Stomach (tissue), 9 donors: ENCODE data around the gene NEFH. TPM values are rescaled to one million over a fixed set of nuclear protein-coding genes. Genes with fewer than 3 reads are reported as not detected.

Source experiments
- DNase-seq, 2 donors: peaks; one replicate each; pipeline versions ENCODE4 v3.0.0 to v3.0.0-alpha.2; 2013 to 2019
- H3K27ac ChIP-seq, 5 donors: fragments of 200-600 bp in 4 of 5; sonication (generic) in 4 of 5; one replicate each; pipeline ENCODE4 v1.5.1; 2013 to 2019; ENCODE audit warnings: mild to moderate bottlenecking in 1 of 5, moderate library complexity in 1 of 5
- H3K27me3 ChIP-seq, 3 donors: fragments of 200-600 bp; sonication (generic); one replicate each; pipeline ENCODE4 v1.5.1; 2017 to 2019; ENCODE audit warnings: mixed run types in 1 of 3
- H3K36me3 ChIP-seq, 4 donors: fragments of 200-600 bp; sonication (generic); 1 replicate in 3 of 4; 2 replicates in 1 of 4; pipeline ENCODE4 v1.5.1; 2016 to 2019
- H3K4me1 ChIP-seq, 4 donors: fragments of 200-600 bp; sonication (generic); one replicate each; pipeline ENCODE4 v1.5.1; 2016 to 2019
- H3K4me3 ChIP-seq, 4 donors: fragments of 200-600 bp; sonication (generic) in 3 of 4; one replicate each; pipeline ENCODE4 v1.5.1; 2016 to 2019; ENCODE audit warnings: mild to moderate bottlenecking in 1 of 4
- H3K9me3 ChIP-seq, 4 donors: fragments of 200-600 bp; sonication (generic); one replicate each; pipeline ENCODE4 v1.5.1; 2016 to 2019
- EP300 ChIP-seq: sonication (generic); formaldehyde crosslinking; IDR thresholded peaks from one replicate; pipeline ENCODE4 v1.6.1; 2017; ENCODE audit warnings: antibody characterized with exemption
- POLR2A ChIP-seq, 4 donors: fragments of 450-650 bp; IDR thresholded peaks; one replicate each; pipeline ENCODE4 v1.6.1; 2016; ENCODE audit warnings: antibody characterized with exemption in 4 of 4, control low read depth in 2 of 4, mild to moderate bottlenecking in 1 of 4, moderate library complexity in 1 of 4
- POLR2AphosphoS5 ChIP-seq, 3 donors: sonication (generic); formaldehyde crosslinking; IDR thresholded peaks; one replicate each; pipeline ENCODE4 v1.6.1; 2016; ENCODE audit warnings: antibody characterized with exemption in 3 of 3
- WGBS, 5 donors: extraction: QIAGEN DNeasy Blood & Tissue Kit in 3 of 5; methylation state at CpG; one replicate each; pipeline versions ENCODE4 v1.1.5 to v1.1.7; 2013 to 2018; 5-methylcytosine and 5-hydroxymethylcytosine counted together
- intact Hi-C: fragments of 100-400 bp; cut with DNase I; formaldehyde crosslinking; loops from one replicate; pipeline ENCODE4 v1.15.1; 2023; ENCODE audit warnings: low total_unique reads
- polyA plus RNA-seq, 3 donors: library from polyadenylated mRNA; stranded (reverse); fragments of 200-250 nt; gene quantifications; one replicate each; pipeline ENCODE4 v1.2.3, GENCODE V29; 2013
- total RNA-seq, 5 donors: library from RNA; depleted of rRNA; stranded (reverse); fragments of >200 nt; gene quantifications; one replicate each; pipeline versions ENCODE4 v1.1.0 to v1.2.3, GENCODE V29; 2014 to 2016
- TF ChIP-seq, protein P1 (sequence below), 7 experiments: fragments of 450-650 bp in 4 of 7; fragments of 200-600 bp in 3 of 7; sonication (generic) in 3 of 7; IDR thresholded peaks; one replicate each; pipeline ENCODE4 v1.5.1; 2016 to 2019; ENCODE audit warnings: antibody characterized with exemption in 7 of 7, control low read depth in 2 of 7, mild to moderate bottlenecking in 1 of 7
- donor health status: healthy with polysubstance abuse.
- donor health status: Bipolar disorder and iron deficiency.
- donor health status: healthy.

Gene NEFH
- total and polyA plus RNA-seq, 8 donors, result 0.14 to 2.7 (median 0.43) TPM; not detected in 3

DNA sequence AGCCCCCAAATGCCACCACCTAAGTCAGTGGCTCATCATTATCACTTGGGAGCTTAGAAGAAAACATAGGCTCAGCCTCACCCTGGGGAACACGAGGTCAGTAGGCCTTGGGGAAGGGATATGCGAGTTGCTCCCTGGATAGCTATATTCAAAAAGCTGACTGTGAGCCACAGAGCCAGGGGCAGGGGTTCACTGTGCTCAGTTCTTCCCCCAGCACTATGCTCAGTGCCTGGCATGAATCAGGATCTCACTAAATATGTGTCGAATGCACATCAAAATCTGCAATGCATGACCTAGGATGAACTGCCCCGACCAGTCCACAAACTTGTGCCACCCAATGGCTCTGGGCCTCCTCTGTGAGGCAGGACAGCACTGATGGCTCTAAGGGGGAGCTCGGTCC, 38.4 kb downstream of the NEFH start:
- DNase-seq, result no peak
- Histone ChIP-seq H3K27ac (no peak overlapping the region), H3K27me3 (no peaks in the 10 kb centered on the region), H3K36me3 (peaks cover 64 to 100% (median 97%) of the 10 kb centered on the region in 4 donors), H3K4me3 (no peak overlapping the region), H3K9me3 (no peaks in the 10 kb centered on the region), H3K4me1 (no peaks in the 10 kb centered on the region)
- 93 to 98% (median 95%) methylated on average over 4 to 5 of the region's 5 CpGs for WGBS, 5 donors
- TF ChIP-seq, protein P1, sequence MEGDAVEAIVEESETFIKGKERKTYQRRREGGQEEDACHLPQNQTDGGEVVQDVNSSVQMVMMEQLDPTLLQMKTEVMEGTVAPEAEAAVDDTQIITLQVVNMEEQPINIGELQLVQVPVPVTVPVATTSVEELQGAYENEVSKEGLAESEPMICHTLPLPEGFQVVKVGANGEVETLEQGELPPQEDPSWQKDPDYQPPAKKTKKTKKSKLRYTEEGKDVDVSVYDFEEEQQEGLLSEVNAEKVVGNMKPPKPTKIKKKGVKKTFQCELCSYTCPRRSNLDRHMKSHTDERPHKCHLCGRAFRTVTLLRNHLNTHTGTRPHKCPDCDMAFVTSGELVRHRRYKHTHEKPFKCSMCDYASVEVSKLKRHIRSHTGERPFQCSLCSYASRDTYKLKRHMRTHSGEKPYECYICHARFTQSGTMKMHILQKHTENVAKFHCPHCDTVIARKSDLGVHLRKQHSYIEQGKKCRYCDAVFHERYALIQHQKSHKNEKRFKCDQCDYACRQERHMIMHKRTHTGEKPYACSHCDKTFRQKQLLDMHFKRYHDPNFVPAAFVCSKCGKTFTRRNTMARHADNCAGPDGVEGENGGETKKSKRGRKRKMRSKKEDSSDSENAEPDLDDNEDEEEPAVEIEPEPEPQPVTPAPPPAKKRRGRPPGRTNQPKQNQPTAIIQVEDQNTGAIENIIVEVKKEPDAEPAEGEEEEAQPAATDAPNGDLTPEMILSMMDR (IDR thresholded peaks at IDR 0.05), result no peak
- TF ChIP-seq EP300, result no peak
- no peak for TF ChIP-seq POLR2AphosphoS5 (IDR thresholded peaks at IDR 0.05)
- TF ChIP-seq POLR2A (IDR thresholded peaks at IDR 0.05), result no peak
- intact Hi-C loops, result no loop called here

GRCh38 chr22:29519996-29520395, 40.0 kb downstream of the NEFH start:
- WGBS, 5 donors, result 93 to 100% (median 100%) methylated on average over 1 of the region's 1 CpG

GRCh38 chr22:29520851-29521250, 40.8 kb downstream of the NEFH start:
- DNase-seq, result no peak
- TF ChIP-seq, protein P1 (IDR thresholded peaks at IDR 0.05), result no peak
- no peak for TF ChIP-seq POLR2AphosphoS5 (IDR thresholded peaks at IDR 0.05)
- TF ChIP-seq EP300, result no peak
- no peak for TF ChIP-seq POLR2A (IDR thresholded peaks at IDR 0.05)
- Histone ChIP-seq H3K4me1 (no peaks in the 10 kb centered on the region), H3K27ac (no peak overlapping the region), H3K36me3 (peaks cover 72 to 100% (median 97%) of the 10 kb centered on the region in 4 donors), H3K27me3 (no peaks in the 10 kb centered on the region), H3K4me3 (no peak overlapping the region), H3K9me3 (no peaks in the 10 kb centered on the region)
- 66 to 72% (median 70%) methylated on average over 4 of the region's 4 CpGs for WGBS, 5 donors
- intact Hi-C loops, result no loop called here

More at GRCh38 chr22:29519996-29520395, 40.0 kb downstream of the NEFH start:
- H3K36me3 ChIP-seq, result peaks cover 72 to 100% (median 97%) of the 10 kb centered on the region in 4 donors
- TF ChIP-seq EP300, result no peak
- TF ChIP-seq POLR2AphosphoS5 (IDR thresholded peaks at IDR 0.05), result no peak
- TF ChIP-seq POLR2A (IDR thresholded peaks at IDR 0.05), result no peak
- TF ChIP-seq, protein P1 (IDR thresholded peaks at IDR 0.05), result no peak
- no peak for DNase-seq
- H3K9me3 ChIP-seq, result no peaks in the 10 kb centered on the region
- no peaks in the 10 kb centered on the region for H3K27me3 ChIP-seq
- intact Hi-C loops, result no loop called here
- no peak overlapping the region for H3K27ac ChIP-seq
- H3K4me1 ChIP-seq, result no peaks in the 10 kb centered on the region
- H3K4me3 ChIP-seq, result no peak overlapping the region

- intact Hi-C loops, result no loop called here
- 91 to 98% (median 96%) methylated on average over 7 of the region's 7 CpGs for WGBS, 5 donors
- Histone ChIP-seq H3K36me3 (peaks cover 72 to 100% (median 97%) of the 10 kb centered on the region in 4 donors), H3K27ac (no peak overlapping the region), H3K27me3 (no peaks in the 10 kb centered on the region), H3K9me3 (no peaks in the 10 kb centered on the region), H3K4me1 (no peaks in the 10 kb centered on the region), H3K4me3 (no peak overlapping the region)
- DNase-seq, result no peak
- TF ChIP-seq POLR2AphosphoS5 (IDR thresholded peaks at IDR 0.05) (no peak), EP300 (no peak), POLR2A (IDR thresholded peaks at IDR 0.05) (no peak)
- TF ChIP-seq, protein P1 (IDR thresholded peaks at IDR 0.05), result no peak
Observed at GRCh38 chr22:29521526-29521925, 41.5 kb downstream of the NEFH start.
